HG03103 (cell line): Measurements from ENCODE around the gene EID2B.

Experiments used
- ATAC-seq: cut with Tn5 transposase; IDR thresholded peaks from one replicate; pipeline ENCODE4 v1.9.1; 2021; ENCODE audit warnings: low read depth; ENCODE audit not compliant: unreplicated experiment

Gene EID2B

DNA sequence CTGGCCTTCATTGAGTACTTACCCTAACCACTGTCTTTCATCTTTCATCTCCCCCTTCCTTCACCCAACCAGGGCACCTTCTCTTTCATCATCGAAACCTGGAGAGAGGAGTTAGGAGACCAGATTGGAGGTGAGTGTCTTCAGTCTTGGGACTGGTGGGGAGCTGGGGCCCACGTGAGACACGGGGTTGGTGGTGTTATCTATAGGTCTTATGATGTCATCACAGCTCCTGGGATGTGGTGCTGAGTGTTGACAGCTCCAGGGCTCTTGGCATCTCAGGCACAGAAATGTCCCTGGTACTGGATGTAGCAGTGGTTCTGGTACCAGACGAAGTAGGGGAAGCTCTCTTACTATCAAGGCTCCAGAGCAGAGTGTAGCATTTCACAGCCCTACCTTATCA lies 32.1 kb downstream of the EID2B start:
- ATAC-seq: no peak

- ATAC-seq: no peak
Observed at GRCh38 chr19:39499932-39500331, 32.7 kb downstream of the EID2B start.

GRCh38 chr19:39498798-39499642 lies 33.6 kb downstream of the EID2B start, which contains the start of gene DLL3:
DLL3 (plus strand) TSS chr19:39498947; CDS start chr19:39498975, 28 bp downstream.
- no peak for ATAC-seq

DNA sequence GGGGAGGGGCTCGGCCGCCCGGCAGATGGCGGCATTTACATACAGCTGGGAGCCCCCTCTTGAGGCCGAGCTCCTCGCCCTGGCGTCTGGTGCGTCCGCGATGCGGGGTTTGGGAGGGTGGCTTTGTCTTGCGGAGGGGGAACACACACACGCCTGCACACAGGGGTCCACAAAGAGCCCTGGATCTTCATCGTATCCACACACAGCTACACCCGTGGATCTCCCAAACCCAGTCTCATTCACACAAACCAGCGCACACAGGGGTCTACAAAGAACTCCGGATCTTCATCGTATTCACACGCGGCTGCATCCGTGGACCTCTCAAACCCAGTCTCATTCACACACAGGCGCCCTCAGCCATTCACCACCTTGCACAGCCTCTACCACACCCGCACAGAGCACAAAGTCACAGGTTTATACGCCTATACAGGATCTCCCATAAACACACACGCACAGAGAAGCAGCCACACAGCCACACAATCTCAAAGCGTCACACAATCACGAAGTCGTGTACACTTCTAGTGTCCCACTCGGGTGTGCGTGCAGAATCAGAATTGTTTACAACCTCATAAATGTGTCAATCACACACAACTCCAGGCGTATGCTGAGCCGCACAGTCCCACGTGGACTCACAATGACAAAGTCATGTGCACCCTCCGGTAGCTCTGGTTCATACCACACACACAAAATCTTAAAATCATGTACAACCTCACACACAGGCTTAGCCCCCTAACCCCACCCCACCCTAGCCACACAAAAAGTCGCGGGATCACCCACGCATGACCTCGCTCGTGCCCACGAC lies 34.5 kb downstream of the EID2B start:
- ATAC-seq: no peak

- ATAC-seq: no peak
Observed at GRCh38 chr19:39497701-39497995, 35.0 kb downstream of the EID2B start.

- ATAC-seq: no peak
Observed at GRCh38 chr19:39496063-39496462, 36.6 kb downstream of the EID2B start.

DNA sequence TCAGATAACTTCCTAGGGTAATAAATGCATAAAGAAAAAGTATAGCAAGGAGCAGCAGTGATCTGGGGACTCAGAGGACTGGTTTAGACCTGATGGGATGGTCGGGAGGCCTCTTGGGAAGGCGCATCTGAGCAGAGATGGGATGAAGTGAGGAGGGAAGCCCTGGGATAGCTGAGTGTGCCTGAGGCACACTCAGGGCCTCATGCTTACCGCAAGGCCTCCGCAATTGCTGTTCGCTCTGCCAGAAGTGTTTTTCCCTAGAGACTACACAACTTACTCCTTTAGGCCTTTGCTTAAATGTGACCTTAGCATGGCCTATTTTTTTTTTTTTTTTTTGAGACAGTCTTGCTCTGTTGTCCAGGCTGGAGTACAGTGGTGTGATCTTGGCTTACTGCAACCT lies 38.0 kb downstream of the EID2B start:
- ATAC-seq: no peak

GRCh38 chr19:39492788-39493187 lies 39.9 kb downstream of the EID2B start:
- ATAC-seq: no peak

DNA sequence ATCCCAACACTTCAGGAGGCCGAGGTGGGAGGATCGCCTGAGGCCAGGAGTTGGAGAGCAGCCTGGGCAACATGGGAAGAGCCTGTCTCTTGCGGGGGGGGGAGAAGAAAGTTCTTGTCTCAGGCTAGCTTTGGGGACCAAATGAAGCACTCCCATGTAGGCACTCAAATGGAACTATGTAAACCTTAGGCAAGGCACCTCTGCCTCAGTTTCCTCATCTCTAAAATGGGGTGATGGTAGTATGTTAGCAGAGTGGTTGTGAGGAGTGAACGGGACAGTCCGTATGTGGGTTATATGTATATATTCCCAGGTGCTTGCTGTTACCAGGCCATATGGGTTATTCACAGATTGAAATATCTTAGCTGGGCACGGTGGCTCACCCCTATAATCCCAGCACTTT lies 40.4 kb downstream of the EID2B start:
- no peak for ATAC-seq

DNA sequence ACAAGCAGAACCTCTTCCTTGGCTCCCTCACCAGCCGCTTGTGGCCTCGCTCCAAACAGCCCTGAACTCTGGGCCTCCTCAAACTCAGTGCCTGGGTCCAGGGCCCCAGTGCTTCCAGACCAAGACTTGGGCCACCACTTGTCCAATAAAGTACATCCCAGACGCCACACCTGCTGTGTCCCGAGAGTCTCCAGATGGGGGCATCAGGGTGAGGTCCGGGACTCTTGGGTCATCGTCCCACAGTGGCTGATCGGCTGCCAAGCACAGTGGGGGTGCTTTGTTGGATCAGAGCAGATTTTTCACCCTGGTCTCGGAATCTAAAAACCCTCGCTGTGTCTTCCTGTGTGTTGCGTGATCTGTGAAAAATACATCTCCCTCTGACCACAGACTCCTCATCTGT lies 42.9 kb downstream of the EID2B start:
- ATAC-seq: no peak

GRCh38 chr19:39483141-39483540 lies 49.5 kb downstream of the EID2B start:
- no peak for ATAC-seq

- no peak for ATAC-seq
Observed at GRCh38 chr19:39481676-39482075, 51.0 kb downstream of the EID2B start.

DNA sequence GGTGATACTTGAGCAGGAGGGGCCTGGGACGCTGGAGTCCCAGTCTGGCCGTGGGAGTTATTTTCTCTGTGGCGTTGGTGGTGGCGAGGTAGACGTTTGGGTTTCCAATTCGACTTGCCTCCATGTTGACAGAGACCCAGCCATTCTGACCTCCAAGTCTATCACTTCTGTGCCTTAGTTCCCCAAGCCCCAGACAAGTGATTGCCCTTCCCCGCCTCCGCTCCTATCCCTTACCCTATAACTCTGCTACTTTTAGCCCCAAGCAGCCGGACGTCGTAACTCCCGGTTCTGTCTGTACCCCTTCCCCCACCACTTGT lies 51.5 kb downstream of the EID2B start:
- no peak for ATAC-seq
